Endothelial cell (in vitro differentiated cells): ENCODE data around the gene FLT1. TPM values are rescaled to one million over a fixed set of nuclear protein-coding genes. Genes with fewer than 3 reads are reported as not detected.

Experiments used
- DNase-seq: peaks from one replicate; pipeline ENCODE4 v3.0.0; 2021; ENCODE audit warnings: low spot score
- H3K27ac Mint-ChIP-seq: one replicate; pipeline ENCODE4 v1.8.0; 2021; ENCODE audit warnings: mixed read lengths, inconsistent platforms; ENCODE audit not compliant: unreplicated experiment
- H3K27me3 Mint-ChIP-seq: one replicate; pipeline ENCODE4 v1.8.0; 2021; ENCODE audit warnings: mild to moderate bottlenecking, moderate library complexity, mixed read lengths, inconsistent platforms; ENCODE audit not compliant: unreplicated experiment
- H3K36me3 Mint-ChIP-seq: one replicate; pipeline ENCODE4 v1.8.0; 2021; ENCODE audit warnings: mild to moderate bottlenecking, low read depth, mixed read lengths, inconsistent platforms; ENCODE audit not compliant: unreplicated experiment
- H3K4me1 Mint-ChIP-seq: one replicate; pipeline ENCODE4 v1.8.0; 2021; ENCODE audit warnings: mild to moderate bottlenecking, mixed read lengths, inconsistent platforms; ENCODE audit not compliant: unreplicated experiment
- H3K4me3 Mint-ChIP-seq: one replicate; pipeline ENCODE4 v1.8.0; 2021; ENCODE audit warnings: mild to moderate bottlenecking, mixed read lengths, inconsistent platforms; ENCODE audit not compliant: unreplicated experiment
- H3K9me3 Mint-ChIP-seq: one replicate; pipeline ENCODE4 v1.8.0; 2021; ENCODE audit warnings: mixed read lengths, inconsistent platforms; ENCODE audit not compliant: unreplicated experiment
- CTCF ChIP-seq: fragments of 200-600 bp; sonication (generic); IDR thresholded peaks from one replicate; pipeline ENCODE4 v1.5.0; 2021; ENCODE audit warnings: antibody characterized with exemption; ENCODE audit not compliant: unreplicated experiment
- total RNA-seq: library from RNA; stranded (reverse); fragmentation: NEBNext Ultra II Directional; extraction: Animal tissue kit (Norgen Biotek cat#: 25700); gene quantifications from one replicate; pipeline ENCODE4 v1.2.1, GENCODE V29; 2021; ENCODE audit not compliant: unreplicated experiment

The FLT1 gene
- total RNA-seq, 1 donor from 2014 or later = 759 TPM

GRCh38 chr13:28485551-28485950, 9.4 kb downstream of the FLT1 start:
- Mint-ChIP-seq H3K27ac (no peak overlapping the region), H3K4me1 (peaks cover 96% of the 10 kb centered on the region)
- no peak for TF ChIP-seq CTCF

GRCh38 chr13:28485097-28485496, 9.8 kb downstream of the FLT1 start:
- H3K27ac Mint-ChIP-seq = no peak overlapping the region
- peaks cover 73% of the 10 kb centered on the region for H3K36me3 Mint-ChIP-seq
- TF ChIP-seq CTCF = no peak
- H3K4me3 Mint-ChIP-seq = no peak overlapping the region
- peaks cover 94% of the 10 kb centered on the region for H3K4me1 Mint-ChIP-seq
- no peak for DNase-seq
- H3K27me3 Mint-ChIP-seq = no peaks in the 10 kb centered on the region
- H3K9me3 Mint-ChIP-seq = no peaks in the 10 kb centered on the region

More at GRCh38 chr13:28485551-28485950, 9.4 kb downstream of the FLT1 start:
- peak overlapping the region; percentile 81 for H3K4me3 Mint-ChIP-seq
- H3K9me3 Mint-ChIP-seq = no peaks in the 10 kb centered on the region
- H3K27me3 Mint-ChIP-seq = no peaks in the 10 kb centered on the region
- H3K36me3 Mint-ChIP-seq = peaks cover 76% of the 10 kb centered on the region
- DNase-seq = no peak

- DNase-seq = no peak
- H3K27me3 Mint-ChIP-seq = no peaks in the 10 kb centered on the region
- no peaks in the 10 kb centered on the region for H3K9me3 Mint-ChIP-seq
- H3K4me3 Mint-ChIP-seq = peak overlapping the region; percentile 42
- peaks cover 91% of the 10 kb centered on the region for H3K4me1 Mint-ChIP-seq
- H3K36me3 Mint-ChIP-seq = peaks cover 57% of the 10 kb centered on the region
- H3K27ac Mint-ChIP-seq = peak overlapping the region; percentile 57
- TF ChIP-seq CTCF = no peak
These were observed 11.5 kb downstream of the FLT1 start for GRCh38 chr13:28483313-28483931.

GRCh38 chr13:28479005-28479404, 15.9 kb downstream of the FLT1 start:
- Mint-ChIP-seq H3K27ac (no peak overlapping the region), H3K4me3 (peak overlapping the region; percentile 70), H3K27me3 (peaks cover 5% of the 10 kb centered on the region), H3K9me3 (no peaks in the 10 kb centered on the region), H3K36me3 (peaks cover 50% of the 10 kb centered on the region), H3K4me1 (peaks cover 78% of the 10 kb centered on the region)
- no peak for TF ChIP-seq CTCF
- no peak for DNase-seq

- Mint-ChIP-seq H3K9me3 (no peaks in the 10 kb centered on the region), H3K27me3 (peaks cover 5% of the 10 kb centered on the region), H3K4me3 (no peak overlapping the region), H3K4me1 (peaks cover 69% of the 10 kb centered on the region), H3K27ac (no peak overlapping the region), H3K36me3 (peaks cover 48% of the 10 kb centered on the region)
- no peak for TF ChIP-seq CTCF
- no peak for DNase-seq
These were observed 16.8 kb downstream of the FLT1 start for GRCh38 chr13:28478127-28478526.
